ENCODE measurements around the gene MCF2L2.
A peak's percentile ranks its signal among the peaks of the same experiment; 100 is the strongest.
"Not testable (repeated sequence)": the region's sequence is repeated elsewhere in the genome, so short reads cannot be mapped to it uniquely, and the experiment has no call there.

The MCF2L2 gene

DNA sequence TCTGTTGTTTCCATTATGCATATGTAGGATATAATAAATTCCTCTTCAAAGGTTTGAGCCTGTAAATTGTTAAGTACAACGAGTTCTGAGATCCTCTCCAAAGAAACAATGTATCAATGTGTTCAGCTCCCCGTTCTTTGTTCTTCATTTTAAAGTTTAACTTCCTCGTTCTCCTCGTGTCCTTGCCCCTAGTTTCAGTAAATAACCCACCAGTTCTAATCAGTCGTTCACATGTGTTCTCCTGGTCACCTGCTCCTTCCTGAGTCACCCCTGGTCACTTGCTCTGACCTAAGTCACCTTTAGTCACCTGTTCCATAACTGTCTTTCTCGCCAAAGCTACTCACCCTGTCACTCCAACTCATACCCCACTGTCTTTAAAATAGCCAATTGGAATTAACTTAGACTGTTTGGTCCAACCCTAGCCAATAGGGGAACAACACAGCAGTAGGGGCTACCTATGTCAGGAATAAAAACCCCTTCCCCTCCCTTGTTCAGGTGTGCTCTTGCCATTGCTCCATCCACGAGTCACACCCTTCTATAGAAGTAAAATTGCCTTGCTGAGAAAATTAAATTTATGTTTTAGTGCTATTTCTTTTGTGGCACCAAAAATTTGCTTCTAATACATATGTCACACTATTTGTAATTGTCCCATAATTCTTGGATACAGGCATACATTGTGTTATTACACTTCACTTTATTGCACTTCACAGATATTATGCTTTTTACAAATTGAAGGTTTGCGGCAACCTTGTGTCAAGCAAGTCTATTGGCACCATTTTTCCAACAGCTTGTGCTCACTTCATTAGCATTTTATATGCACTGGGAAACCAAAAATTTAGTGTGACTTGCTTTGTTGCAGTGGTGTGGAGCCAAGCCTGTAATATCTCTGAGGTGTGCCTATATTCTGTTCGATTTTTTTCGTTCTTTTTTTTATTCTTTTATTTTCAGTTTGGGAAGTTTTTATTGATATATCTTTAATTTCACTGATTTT is 15.3 kb upstream of the MCF2L2 start:
- no peak for DNase-seq (ENCODE audit: low spot score)

DNA sequence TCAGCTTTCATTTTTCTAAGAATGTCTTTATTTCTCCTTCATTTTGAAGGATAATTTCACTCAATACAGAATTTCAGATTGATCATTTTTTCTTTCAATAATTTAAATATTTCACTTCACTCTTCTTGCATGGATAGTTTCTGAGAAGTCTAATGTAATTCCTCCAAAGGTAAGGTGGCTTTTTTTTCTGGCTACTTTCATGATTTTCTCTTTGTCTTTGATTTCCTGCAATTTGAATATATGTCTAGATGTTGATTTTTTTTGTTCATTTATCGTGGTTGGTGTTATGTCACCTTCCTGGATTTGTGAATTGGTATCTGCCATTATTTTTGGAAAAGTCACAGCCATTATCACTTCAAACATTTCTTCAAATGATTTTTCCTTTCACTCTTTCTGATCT is 14.6 kb upstream of the MCF2L2 start:
- no peak for DNase-seq (ENCODE audit: low spot score)

DNA sequence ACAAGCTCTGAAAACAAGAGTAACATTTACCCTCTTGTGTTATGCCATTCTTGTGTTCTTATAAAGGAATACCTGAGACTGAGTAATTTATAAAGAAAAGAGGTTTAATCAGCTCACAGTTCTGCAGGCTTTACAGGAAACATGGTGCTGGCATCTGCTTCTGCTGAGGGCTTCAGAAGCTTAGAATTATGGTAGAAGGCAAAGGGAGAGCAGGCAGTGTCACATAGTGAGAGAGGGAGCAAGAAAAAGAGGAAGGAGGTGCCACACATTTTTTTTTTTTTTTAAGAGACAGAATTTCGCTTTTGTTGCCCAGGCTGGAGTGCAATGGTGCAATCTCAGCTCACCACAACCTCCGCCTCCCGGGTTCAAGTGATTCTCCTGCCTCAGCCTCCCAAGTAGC is 12.1 kb upstream of the MCF2L2 start:
- DNase-seq (ENCODE audit: low spot score), result not testable (repeated sequence)

DNA sequence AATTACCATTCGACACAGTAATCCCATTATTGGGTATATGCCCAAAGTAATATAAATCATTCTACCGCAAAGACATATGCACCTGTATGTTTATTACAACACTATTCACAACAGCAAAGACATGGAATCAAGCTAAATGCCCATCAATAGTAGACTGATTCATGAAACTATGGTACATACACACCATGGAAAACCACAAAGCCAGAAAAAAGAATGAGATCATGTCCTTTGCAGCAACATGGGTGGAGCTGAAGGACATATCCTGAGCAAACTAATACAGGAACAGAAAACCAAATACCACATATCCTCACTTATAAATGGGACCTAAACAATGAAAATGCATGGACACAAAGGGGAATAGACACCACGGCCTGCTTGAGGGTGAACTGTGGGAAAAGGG is 11.1 kb upstream of the MCF2L2 start:
- DNase-seq (ENCODE audit: low spot score), result no peak

DNA sequence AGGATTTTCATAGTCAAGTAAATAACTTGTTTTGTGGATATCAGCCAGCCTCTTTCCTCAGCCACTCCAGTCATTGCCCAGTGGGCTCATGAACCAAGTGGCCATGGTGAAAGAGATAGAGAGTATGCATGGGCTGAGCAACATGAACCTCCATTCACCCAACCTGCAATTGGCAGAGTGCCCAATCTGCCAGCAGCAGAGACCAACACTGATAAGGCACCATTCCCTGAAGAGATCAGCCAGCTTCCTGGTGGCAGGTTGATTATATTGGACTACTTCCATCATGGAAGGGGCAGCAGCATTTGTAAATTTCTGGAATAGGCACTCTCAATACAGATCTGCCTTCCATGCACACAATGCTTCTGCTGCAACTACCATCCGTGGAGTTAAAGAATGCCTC is 10.3 kb upstream of the MCF2L2 start:
- no peak for DNase-seq (ENCODE audit: low spot score)

DNA sequence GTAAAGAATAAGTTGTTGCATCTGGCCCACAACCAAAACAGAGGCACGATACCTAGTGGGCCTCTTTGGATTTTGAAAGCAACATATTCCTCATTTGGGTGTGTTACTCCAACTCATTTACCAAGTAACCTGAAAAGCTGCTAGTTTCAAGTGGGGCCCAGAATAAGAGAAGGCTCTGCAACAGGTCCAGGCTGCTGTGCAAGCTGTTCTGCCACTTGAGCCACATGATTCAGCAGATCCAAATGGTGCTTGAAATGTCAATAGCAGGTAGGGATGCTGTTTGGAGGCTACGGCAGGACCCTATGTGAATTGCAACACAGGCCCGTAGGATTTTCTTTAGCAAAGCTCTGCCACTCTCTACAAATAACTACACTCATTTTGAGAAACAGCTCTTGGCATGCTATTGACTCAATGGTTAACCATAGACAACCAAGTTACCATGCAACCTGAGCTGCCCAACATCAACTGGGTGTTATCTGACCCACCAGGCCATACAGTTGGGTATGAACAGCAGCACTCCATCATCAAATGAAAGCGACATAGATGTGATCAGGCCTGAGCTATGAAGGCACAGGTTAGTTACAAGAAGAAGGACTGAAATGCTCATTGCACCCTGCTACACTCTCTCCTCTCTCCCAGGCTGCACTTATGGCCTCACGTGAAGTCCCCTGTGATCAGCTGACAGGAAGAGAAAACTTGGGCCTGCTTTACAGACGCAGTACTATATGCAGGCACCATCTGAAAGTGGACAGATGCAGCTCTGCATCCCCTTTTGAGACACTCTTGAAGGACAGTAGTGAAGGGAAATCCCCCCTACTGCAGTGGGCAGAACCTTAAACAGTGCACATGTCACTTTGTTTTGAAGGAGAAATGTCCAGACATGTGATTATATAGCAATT is 9.5 kb upstream of the MCF2L2 start:
- peak; percentile 78 for DNase-seq (ENCODE audit: low spot score)

DNA sequence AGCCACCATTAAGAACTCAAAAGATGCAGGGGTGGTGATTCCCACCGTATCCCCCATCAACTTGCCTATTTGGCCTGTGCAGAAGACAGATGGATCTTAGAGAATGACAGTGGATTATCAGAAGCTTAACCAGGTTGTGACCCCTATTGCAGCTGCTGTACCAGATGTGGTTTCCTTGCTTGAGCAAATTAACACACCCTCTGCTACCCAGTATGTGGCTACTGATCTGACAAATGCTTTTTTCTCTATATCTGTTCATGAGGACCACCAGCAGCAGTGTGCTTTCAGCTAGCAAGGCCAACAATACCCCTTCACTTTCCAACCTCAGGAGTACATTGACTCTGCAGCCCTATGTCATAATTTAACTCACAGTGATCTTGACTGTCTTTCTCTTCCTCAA is 8.6 kb upstream of the MCF2L2 start:
- DNase-seq (ENCODE audit: low spot score), result peak; percentile 60

DNA sequence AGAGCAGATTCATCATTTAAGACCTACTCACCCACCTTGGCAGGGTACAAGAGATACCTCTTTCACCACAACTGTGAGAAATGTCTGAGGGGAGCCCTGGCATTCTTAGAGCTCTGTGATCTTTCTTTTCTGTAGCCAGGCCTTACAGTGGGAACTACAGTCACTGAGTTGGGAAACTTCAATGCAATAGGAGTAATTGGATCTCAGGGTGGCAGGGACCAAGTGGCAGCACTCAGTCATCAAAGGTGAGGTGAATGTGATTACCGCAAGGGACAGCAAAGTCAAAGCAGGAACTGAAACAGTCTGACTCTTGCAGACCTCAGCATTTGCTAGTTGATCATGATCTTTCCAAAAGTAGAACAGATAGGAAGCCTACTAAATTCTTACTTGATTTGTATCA is 7.2 kb upstream of the MCF2L2 start:
- DNase-seq (ENCODE audit: low spot score), result peak; percentile 86

DNA sequence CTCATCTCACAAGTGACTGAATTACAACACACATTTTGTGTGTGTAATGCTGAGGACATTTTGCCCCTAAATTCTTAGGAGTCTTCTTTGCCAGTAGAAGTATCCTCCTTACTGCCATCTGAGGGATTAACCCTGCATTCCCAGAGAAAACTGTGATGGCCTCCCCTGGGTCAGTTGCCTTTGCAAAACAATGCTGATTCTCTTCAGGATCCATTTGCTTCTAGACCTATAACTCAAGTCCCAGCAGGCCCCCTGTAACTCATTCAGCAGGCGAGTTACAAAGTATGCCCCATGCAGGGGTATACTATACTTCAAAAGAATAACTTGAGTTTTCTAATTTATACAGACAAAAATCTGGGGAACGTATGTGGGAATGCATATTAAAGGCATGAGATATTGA is 6.6 kb upstream of the MCF2L2 start:
- no peak for DNase-seq (ENCODE audit: low spot score)

DNA sequence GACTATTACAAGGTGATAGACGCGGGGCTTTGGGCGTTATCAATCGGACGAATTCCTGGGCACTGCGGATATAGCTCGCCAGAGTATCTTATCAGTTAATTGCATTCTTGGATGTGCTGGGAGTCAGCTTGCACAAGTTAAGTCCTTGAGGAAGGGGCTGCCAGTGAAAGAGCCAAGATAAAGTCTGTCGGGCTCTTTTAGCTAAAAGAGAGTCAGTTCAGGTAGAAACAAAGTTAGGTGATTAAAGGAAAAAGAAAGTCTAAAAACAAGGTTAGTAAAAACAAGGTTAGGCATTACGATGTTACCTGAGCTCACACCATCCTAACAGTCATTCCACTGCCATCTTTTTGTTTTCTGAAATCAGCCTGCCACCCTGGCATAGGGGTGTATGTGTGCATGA is 6.1 kb upstream of the MCF2L2 start:
- no peak for DNase-seq (ENCODE audit: low spot score)

DNA sequence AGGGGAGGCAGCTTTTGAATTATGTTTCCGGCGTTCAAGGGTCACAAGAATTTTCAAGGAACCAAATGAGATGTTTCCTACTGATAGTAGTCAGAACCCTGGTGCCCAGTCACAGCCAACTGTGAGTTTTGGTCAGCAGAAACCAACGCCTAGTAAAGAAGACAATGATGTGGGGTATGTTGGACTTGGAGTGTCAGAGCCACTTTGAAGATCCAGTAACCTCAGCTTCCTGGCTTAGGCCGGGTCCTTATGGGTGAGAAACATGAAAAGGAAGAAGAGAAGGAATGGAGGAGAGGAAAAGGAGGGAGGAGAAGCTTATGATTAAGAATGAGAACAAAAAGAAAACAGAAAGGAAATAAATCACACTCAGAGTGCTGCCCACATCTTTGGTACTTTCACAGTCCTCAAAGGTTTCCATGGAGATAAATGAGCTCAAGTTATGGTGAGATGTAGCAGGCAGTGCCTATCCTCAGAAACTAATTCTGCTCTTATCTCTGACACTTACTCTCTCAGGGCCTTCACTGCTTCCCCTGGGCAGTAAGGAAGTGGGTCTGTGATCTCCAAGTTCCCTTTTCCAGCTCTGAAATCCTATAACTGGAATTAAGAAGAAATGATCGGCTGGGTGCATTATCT is 2.0 kb upstream of the MCF2L2 start:
- peak; percentile 73 for DNase-seq (ENCODE audit: low spot score)

DNA sequence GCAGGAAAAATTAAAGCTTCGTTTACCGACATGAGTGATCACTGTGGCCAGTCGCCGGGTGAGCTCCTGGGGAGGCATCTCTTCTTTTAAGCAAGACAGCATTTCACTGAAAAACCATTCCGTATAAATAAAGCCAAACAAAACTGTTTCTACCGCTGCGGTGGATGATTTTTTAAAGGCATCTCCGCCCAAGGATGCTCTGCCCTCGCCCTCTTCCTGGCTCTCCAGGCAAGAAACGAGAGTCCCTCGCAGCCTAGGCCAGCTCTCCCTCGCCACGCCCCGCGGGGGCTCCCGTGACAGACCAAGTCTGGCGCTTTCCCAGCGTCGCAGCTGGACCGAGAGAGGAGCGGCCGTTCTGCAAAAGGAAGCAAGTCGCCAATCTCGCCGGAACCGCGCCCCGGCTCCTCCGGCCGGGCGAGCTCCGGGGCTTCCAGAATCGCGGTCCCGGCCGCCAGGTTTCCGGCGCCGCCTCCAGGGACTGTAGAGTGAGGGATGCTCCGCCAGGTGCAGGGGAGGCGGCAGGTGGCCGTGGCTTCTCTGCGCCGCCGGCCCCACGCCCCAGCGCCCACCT is 458 bp downstream of the MCF2L2 start:
- DNase-seq (ENCODE audit: low spot score), result peak; percentile 29

DNA sequence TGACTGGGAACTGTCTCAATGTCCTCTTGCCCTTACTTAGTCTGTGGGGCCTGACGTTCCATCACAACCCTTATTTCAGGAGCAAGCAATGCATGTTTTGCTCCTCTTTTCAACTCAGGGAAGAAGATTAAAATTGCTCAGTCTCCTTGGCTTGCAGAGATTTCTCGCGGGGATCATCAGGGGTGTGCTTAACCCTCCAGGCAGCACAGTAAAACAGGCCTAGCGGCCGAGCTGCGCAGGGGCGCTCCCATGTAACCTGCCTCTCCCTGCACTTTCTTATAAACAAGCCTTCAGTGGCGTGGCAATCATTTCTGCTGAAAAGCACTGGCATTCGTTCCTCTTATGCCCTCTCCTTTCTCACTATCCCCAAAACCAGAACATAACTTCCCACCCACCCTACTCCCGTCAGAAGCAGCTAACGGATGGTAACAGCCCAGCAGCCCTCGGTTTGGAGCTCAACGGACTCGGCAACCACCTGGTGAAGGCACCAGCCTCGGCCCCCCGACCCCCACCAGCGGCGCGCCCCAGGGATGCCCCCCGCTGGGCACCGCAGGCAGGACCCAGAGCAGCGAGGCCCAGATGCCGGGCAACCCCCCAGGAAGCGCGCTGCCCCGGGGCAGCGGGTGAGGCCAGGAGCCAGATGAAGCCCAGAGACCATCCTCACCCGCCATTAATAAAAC is 1.1 kb downstream of the MCF2L2 start:
- DNase-seq (ENCODE audit: low spot score), result no peak

DNA sequence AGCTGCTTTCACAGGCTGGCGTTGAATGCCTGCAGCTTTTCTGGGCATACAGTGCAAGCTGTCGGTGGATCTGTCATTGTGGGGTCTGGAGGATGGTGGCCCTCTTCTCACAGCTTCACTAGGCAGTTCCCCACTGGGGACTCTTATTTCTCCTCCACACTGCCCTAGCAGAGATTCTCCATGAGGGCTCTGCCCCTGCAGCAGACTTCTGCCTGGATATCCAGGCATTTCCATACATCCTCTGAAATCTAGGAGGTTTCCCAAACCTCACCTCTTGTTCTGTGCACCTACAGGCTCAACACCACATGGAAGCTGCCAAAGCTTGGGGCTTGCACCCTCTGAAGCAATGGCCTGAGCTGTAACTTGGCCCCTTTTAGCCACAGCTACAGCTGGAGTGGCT is 9.6 kb downstream of the MCF2L2 start:
- DNase-seq (ENCODE audit: low spot score), result not testable (repeated sequence)

DNA sequence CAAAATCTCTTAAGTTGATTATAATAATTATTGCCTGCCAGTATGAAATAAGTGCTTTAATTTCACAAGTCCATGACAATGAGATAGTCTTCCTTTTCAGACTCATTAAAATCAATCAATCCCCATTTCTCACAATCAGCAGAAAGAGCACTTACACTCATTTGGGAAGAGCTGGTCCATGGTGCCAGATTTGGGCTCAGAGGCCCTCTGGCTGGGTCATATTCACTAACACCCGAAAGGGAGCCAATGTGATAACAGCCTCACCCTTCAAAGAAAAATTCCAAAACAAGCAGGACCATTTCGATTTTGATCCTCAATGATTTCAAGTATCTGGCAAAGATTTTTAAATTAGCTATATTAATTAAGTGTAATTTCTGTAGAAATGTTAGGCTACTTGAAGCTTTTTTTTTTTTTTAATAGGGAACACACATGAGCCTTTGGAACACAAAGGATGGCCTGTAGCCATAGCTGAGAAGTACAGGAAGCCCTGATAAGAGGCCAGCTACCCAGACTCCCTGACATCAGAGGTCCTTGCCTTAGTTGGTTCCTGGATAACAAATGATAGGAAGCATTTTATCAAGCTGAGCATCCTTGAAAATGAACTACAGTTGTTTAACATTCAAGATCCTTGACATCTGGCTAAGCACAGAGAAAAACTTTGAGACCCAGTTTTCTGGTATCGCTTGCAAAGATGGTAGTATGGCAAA is 17.1 kb downstream of the MCF2L2 start:
- no peak for DNase-seq (ENCODE audit: low spot score)

DNA sequence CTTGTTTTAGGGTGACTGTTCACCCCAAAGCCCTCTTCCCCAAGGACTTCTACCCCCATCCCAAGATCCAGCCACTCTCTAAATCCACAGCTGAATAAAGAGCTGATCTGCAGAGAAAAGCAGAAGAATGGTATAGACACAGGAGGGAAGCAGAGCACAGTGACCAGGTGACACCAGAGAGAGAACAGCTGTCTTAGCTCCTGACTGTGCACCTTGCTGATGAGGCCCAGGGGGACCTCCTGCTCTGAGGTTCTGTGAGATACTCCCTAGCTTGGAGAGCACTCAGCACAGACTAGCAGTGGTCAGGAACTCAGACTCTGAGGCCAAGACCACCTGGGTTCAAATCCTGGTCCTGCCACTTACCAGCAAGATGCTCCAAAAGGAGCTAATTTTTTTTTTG is 17.7 kb downstream of the MCF2L2 start:
- DNase-seq (ENCODE audit: low spot score), result no peak

DNA sequence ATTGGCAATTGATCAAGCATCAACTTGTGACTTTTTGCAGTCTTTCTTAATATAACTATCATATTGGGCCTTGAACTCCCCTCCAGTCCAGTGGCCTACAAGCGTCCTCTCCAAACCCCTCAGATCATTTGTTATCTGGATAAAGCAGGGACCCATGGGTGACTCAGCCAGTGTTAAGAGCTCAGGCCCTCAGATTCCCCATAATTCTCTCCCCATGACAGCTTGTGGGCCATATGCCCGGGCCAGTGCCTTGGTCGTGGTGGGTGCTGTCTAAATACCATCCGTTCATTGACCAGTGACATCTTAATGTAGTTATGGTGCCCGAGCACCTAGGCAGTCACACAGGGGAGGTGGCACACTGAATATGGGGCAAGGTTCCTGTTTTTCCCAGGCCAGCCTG is 18.1 kb downstream of the MCF2L2 start:
- DNase-seq (ENCODE audit: low spot score), result no peak

DNA sequence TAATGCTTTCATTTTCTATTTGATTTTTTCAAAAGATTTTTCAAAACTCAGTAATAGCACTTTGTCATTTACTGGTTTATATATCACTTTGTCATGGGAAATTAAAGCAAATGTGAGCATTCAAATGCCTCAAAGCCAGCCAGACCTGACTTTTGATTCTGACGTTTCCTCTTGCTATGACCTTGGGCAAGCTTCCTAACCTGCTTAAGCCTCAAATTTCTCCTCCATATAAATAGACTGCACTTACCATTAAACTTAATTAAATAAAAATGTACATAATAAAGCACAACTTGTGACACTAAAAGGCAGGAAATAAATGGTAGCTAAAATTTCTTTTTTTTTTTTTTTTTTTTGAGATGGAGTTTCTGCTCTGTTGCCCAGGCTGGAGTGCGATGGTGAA is 19.2 kb downstream of the MCF2L2 start:
- no peak for DNase-seq (ENCODE audit: low spot score)

DNA sequence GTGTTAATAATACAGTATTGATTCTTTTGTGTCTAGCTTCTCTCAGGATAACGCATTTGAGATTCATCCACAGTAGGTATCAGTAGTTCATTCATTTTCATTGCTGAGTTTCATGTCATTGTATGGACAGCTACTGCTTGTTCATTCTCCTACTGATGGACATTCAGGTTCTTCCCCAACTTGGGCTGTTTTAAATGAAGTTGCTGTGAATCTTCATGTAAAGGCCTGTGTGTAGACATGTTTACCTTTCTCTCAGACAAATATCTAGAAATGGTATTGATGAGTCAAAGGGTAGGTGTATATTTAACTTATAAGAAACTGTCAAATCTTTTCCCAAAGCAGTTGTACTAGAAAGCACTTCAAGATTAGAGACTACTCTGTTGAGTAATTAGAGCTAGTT is 26.7 kb downstream of the MCF2L2 start:
- DNase-seq (ENCODE audit: low spot score), result no peak

DNA sequence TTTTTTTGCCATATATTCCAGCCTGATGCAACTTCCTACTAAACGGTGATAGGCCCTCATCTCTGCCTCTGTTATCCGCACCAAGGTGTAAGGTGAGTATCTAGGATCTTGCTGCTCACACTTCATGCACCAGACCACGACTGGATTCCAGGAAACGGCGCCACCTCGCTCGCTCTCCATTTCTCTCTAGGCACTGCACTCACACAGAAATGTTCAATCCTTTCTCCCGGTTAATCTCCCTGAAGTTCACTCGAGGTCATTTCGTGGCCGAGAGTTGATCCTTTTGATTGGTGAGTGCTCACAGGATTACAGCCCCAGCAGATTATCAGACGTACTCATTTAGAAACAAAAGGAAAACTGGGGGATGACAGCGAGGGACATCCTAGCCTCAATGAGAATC is 28.1 kb downstream of the MCF2L2 start:
- DNase-seq (ENCODE audit: low spot score), result no peak
